Body of pancreas (tissue), 4 donors: ENCODE results near the gene SNRNP48.

Experiments
- CTCF ChIP-seq, 7 experiments: fragments of 450-650 bp in 4 of 7; fragments of 200-600 bp in 3 of 7; sonication (generic) in 3 of 7; IDR thresholded peaks; one replicate each; pipeline ENCODE4 v1.5.1; 2016 to 2019; ENCODE audit warnings: antibody characterized with exemption in 7 of 7
- POLR2A ChIP-seq, 3 donors: fragments of 450-650 bp; IDR thresholded peaks; one replicate each; pipeline ENCODE4 v1.6.1; 2016; ENCODE audit warnings: antibody characterized with exemption in 3 of 3, mild to moderate bottlenecking in 2 of 3

DNA sequence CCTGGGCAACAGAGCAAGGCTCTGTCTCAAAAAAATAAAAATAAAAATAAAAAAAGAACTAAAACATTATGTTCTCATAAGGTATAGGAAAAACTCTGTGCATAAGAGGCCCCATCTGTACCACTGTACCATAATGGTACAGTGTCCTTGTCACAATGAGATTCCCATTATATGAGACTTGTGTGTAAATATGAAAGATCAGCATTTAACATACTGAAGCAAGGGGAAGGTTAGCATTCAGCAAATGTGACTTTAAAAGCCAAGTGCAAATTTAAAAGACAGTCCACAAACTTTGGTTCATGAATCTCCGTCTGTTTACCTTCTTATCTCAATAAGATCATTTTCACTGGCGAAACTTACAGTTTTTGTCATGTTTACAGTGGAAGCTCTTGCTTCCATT, 32.3 kb upstream of the SNRNP48 start:
- TF ChIP-seq CTCF (IDR thresholded peaks at IDR 0.05) (no peak), POLR2A (IDR thresholded peaks at IDR 0.05) (no peak)
